ENCODE data around the gene EHD4. TPM values are rescaled to one million over a fixed set of nuclear protein-coding genes. Genes with fewer than 3 reads are reported as not detected.

The EHD4 gene
- total and polyA plus RNA-seq, 12 donors, result 23.4 to 62.7 (median 43.2) TPM

DNA sequence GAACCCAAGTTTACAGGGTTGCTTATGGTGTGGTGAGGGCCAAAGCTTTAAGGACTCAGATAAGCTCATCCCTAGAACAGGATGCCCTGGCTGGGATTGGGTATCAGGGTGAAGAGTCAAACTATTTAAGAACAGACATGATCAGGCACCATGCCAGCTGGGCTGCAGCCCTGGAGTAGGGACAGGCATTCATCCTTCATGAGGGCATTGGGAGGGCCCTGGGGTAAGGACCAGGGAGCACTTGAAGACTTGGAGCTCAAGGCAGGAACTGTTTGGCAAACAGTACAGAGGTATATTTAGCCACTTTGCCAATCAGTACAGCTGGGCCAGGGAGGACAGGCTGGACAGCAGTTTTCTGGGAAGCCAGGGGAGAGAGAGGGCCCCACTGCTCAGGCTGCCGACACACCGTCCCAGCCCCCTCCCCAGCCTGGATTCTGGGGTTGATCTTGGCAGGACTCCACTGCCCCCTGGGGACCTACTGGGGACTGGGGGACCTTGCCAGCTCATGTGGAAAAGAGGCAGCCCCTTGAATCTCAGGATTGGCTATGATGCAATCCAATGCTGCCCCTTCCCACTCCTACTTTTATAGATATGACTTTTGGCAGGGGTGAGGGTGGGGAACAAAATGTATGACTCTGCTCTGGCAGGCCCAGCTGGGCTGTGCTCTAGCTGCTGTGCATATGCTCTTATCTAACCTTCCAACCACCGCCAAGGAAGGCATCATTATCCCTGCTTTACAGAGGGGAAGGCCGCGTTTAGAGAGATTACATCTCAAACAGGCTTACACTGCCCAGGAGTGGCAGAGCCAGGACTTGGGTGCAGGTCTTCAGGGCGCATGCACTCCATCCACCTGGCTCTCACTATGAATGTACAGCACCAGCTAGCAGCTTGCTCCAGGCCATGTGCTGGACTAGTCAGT lies 46.2 kb upstream of the EHD4 start:
- Histone ChIP-seq H3K4me3 (no peak overlapping the region), H3K27ac (peak overlapping the region in 5 of 10 donors; percentile 34 to 71 (median 57)), H3K9me3 (no peaks in the 10 kb centered on the region), H3K27me3 (no peaks in the 10 kb centered on the region), H3K4me1 (peaks cover 3 to 17% (median 11%) of the 10 kb centered on the region in 9 donors), H3K36me3 (no peaks in the 10 kb centered on the region)
- intact Hi-C loops (cut with DNase I), result loop anchor here in 1 of 10 donors (5.0 kb wide), 1 partner anchor 34 kb away; no protein-coding TSS in a partner anchor
- no peak for TF ChIP-seq CTCF (IDR thresholded peaks at IDR 0.05)
- ATAC-seq, result peak; percentile 55 to 95 (median 84)
- peak; percentile 9 to 69 for DNase-seq
- WGBS, 2 donors, result 27 to 41% methylated on average over 6 of the region's 6 CpGs

DNA sequence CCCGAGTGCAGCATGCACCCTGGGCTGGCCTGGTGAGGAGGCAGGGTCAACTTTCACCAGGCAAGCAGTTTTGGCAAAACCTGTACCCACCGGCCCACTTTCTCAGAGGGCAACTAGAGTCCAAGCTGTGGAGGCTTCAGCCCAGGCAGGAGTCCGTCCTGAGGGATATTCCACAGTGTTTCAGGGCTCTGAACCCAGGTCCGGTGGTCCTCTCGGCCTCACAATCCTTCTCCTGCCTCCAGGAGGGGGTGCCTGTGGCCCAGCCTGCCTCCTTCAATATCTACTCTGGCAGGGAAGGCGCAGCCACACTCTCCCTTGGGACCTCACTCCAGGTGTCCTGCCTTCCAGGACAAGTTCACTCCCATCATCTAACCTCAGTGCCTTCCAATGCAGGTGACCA lies 44.6 kb upstream of the EHD4 start:
- WGBS, 2 donors, result 84 to 89% methylated on average over 6 of the region's 6 CpGs
- no peak for DNase-seq
- no peaks in the 10 kb centered on the region for H3K36me3 ChIP-seq
- intact Hi-C loops (cut with DNase I), result loop anchor here in 1 of 10 donors (5.0 kb wide), 1 partner anchor 35 kb away; no protein-coding TSS in a partner anchor
- no peaks in the 10 kb centered on the region for H3K9me3 ChIP-seq
- H3K4me1 ChIP-seq, result peaks cover 3 to 17% (median 11%) of the 10 kb centered on the region in 9 donors
- H3K4me3 ChIP-seq, result no peak overlapping the region
- no peak for TF ChIP-seq CTCF (IDR thresholded peaks at IDR 0.05)
- H3K27ac ChIP-seq, result no peak overlapping the region
- ATAC-seq, result no peak
- no peaks in the 10 kb centered on the region for H3K27me3 ChIP-seq

DNA sequence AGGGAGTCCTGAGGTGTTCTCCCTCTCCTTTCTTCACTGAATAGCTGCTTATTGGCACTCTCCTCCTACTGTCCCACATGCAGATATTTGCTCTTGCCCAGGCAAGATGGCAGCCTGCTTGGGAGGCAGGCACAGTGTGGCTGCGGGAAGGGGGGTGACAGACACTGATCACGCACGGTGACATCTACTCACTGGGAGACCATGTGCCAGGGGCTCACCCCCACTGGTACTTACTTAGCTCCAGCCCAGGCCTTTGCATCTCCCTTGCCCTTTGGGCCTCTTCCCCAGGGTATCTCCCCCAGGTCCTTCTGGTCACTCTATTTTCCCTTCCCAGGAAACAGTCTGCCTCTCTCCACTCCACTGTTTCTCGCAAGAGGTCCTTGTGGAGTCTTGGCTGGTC lies 42.0 kb upstream of the EHD4 start:
- ATAC-seq (no peak), DNase-seq (no peak)
- 83 to 99% methylated on average over 4 of the region's 4 CpGs for WGBS, 2 donors
- intact Hi-C loops (cut with DNase I), result no loop called here
- Histone ChIP-seq H3K4me1 (peaks cover 5 to 14% (median 9%) of the 10 kb centered on the region in 9 donors), H3K27me3 (no peaks in the 10 kb centered on the region), H3K9me3 (no peaks in the 10 kb centered on the region), H3K27ac (no peak overlapping the region), H3K4me3 (no peak overlapping the region), H3K36me3 (no peaks in the 10 kb centered on the region)
- no peak for TF ChIP-seq CTCF (IDR thresholded peaks at IDR 0.05)

- Histone ChIP-seq H3K9me3 (no peaks in the 10 kb centered on the region), H3K36me3 (no peaks in the 10 kb centered on the region), H3K27ac (no peak overlapping the region), H3K4me3 (no peak overlapping the region), H3K27me3 (no peaks in the 10 kb centered on the region), H3K4me1 (peaks cover 0 to 5% (median 0%) of the 10 kb centered on the region in 9 donors)
- no peak for ATAC-seq
- TF ChIP-seq CTCF (IDR thresholded peaks at IDR 0.05), result no peak
- intact Hi-C loops (cut with DNase I), result no loop called here
- no peak for DNase-seq
- 90 to 93% methylated on average over 10 of the region's 10 CpGs for WGBS, 2 donors
These were observed 40.6 kb upstream of the EHD4 start for GRCh38 chr15:42012928-42013482.
